GM21515 (cell line): ENCODE measurements around the gene MRGPRF.

Source experiments
- ATAC-seq: cut with Tn5 transposase; IDR thresholded peaks from one replicate; pipeline ENCODE4 v1.9.1; 2021; ENCODE audit not compliant: unreplicated experiment

The MRGPRF gene

DNA sequence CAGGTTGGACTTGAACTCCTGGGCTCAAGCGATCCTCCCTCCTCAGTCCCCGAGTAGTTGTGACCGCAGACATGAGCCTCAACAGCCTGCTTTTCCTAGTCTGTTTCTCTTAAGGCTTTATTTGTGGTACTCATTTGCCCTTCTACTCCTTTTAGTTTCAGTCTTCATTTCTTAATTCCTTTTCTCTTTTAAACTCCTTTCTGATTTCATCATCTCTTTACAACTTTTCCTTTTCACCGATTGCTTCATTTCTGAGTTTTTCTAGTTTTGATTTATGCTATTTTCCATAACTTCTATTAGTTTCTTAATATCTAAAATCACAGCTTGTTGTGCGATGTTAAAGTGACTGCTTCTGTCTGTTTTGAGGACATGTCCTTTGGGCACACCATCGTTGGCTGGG is 17.3 kb upstream of the MRGPRF start:
- ATAC-seq, result no peak

DNA sequence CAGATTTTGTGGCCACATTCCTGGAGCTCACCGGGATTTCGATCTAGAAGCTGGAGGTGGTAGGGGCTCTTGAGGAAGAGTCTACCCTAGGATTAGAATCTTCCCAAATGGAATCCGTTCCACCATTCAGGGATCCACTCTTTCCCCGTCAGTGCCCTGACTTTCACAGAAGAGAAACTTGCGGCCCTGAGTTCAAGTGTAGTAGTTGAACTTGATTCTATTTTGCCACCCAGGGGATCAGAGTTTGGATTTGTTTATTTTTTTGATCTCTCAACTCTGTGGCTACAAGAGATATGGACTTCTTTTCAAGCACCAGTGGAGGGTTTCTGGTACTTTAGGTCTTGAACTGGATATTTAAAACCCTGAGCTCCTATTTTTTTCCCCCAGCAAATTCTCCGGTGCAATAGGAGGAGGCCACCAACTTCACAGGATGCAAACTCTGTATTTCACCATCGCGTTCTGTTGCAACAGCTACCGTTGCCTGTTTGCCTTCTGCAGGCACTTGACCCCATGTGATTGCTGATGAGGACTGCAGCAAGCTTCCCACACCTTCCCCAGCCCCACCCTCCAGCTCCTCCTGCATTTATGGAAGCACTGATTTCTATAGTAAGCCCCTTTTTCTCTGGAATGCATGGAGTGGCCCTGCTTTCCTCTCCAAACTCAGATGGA is 14.8 kb upstream of the MRGPRF start:
- no peak for ATAC-seq

DNA sequence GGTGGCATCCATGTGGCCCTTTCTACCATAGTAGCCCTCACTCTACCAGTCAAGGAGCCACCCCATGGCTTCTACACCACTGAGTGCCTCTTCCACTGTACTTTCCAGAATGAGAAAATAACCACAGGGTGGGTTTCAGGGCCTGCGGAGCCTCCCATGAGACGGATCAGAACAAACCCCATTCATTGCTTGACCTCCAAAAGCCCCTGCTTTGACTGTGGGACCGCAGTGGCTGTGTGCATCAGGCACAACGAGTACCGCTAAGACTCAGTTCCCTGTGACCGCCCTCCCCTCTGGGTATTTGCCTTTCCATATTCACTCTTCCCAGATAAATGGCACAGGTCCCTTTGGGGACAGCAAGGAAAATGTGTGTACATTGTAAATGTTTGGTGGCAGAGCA is 11.5 kb upstream of the MRGPRF start:
- ATAC-seq, result no peak

DNA sequence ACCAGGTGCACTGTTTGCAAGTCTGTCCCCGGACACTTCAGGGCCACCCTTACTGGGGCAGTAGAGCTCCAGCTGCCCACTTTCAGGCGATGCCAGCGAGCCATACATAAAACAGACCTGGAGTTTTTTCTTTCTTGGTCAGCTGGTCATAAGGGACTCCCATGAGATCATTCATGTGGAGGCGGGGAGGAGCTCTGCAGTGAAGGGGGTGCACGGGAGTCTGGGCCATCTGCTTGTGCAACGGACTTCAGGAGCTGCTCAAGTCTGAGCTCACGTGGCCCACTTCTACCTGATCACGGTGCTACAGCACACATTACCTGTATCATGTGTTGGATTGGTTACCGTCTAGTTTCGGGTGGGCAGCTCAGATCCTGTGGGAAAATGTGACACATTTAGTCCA is 9.2 kb upstream of the MRGPRF start:
- ATAC-seq, result no peak

DNA sequence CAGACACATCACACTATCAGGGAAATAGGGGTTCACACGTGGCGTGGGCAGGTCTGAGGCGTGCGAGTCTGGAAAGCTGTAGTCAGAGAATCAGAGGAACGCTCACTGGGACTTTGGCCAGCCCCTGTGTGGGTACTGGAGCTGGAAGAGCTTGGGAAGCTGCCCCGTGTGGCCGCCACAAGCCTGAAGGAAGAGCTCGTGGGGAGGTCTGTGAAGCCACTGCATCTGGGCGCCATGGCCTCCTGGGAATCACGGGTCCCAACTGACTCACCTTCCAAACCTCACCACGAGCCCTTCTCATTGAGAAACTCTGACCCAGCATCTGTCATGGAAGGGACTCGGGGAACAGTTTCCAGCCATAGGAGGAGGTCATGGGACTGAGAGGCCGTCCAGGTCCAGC is 5.9 kb upstream of the MRGPRF start:
- no peak for ATAC-seq

DNA sequence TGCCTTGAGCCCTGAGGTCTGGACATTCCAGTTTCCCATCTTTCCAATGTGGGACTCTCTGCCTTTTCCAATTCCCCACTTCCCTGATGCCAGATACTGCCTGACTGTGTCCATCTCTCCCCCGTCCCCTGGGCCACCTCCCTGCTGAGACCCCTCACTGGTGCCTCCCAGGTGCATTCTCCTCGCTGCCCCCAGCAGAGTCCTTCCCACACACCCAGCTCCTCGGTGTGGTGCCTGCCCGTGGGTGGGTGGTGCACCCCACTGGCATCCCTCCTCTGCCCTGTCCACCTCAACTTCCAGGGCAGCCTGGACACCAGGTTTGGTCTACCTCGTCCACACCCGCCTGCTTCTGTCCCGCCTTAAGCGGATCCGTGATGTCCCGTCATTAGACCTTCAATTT is 4.9 kb upstream of the MRGPRF start:
- ATAC-seq, result no peak

DNA sequence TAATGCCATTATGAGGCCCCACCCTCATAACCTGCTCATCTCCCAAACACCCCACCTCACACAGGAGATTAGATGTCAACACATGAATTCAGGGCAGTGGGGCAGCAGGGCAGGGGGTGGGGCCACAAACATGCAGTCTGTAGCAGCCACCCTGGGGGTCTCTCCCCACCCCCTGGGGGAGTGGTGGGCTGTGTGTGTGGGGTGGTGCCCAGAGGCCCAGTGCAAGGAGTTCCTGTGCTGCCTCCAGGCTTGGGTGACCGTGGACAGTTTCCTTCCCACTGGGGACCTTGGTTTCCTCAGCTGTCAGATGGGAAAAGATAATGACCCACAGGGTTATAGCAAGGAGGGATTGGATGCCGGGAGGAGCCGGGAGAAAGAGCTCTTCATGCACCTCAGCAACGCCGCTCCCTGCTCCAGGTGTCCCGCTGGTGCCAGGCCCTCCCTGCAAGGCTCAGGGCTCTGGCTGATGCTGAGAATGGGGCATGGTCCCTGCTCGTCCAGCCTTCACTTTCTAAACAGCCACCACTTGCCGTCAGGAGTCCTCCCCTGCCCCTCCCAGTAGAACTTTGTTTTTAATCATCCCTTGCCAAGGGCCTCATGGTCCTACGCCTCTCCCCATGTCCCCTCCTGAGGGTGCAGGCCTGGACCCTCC is 2.0 kb upstream of the MRGPRF start:
- no peak for ATAC-seq

DNA sequence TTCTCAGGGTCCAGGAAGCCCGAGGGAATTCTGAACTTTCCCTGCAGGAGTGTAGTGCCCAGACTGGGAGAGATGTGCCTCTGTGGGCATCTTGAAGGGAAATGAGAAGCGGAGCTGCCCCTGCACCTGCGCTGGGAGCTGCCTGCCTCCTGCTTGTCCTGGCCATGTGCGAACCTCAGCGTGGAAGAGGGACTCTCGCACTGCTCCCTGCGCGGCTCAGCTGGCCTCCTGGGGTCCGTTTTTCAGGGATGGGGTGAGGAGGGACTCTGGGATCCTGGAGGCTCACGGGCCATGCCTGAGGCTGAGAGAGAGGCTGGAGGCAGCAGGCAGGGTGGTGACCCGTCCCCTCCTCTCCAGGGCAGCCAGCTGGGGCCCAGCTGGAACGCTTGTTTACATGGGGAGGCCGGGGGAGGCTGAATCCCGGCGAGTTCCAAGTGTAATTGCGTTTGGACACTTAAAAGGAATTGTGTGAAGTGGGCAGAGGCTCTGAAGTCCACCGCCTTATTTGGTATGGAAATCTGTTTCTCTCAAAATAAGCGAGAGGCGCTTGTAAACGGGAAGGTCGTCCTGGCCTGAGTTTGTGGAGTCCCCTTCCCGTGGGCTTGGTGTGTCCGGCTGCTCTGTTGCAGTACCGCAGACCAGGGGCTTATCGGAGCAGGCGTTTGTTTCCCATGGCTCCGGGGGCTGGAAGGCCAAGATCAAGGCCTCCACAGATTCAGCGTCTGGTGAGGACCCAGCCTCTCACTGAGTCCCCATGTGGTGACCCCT is 1.2 kb upstream of the MRGPRF start:
- ATAC-seq, result no peak

DNA sequence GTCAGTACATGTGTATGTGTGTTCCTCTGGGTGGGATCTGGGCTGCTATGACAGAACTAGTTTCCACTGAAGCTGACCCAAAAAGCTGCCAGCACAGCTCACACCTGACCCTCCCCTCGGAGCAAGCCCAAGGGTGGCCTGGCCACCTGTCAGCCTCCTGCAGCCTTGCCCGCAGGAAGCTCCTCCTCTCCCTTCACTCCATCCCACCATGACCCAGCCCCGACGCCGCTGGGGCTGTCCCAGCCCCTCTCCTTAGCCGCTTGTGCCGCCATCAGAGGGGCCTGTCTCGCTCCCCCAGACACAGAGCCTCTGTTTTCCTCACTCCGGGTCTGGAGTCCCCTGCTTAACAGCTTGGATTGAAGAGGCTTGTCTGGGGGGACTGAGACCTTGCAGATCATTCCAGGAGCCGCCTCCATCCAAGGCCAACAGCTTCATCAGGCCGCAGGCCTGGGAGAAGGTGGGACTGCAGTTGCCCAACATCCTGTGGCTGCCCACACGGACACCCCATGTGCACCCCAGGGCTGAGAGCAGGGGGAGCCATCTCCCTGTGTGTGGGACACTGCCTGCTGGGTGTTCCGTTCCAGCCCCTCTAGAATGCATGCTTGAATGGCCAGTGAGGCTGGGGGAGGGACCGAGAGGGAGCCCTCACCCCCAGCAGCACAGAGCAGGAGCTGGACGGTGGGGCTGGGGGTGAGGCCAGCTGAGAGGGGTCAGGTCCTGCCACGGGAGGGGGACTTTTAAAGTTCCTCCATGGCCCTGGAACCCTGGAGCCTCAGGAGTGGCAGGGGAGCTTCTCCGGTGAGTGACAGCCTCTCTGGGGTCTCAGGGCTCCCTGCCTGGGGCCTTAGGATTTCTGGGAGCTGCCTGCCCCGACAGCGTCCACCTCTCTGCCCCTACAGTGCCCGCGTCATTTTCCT is 696 bp downstream of the MRGPRF start:
- ATAC-seq, result no peak

DNA sequence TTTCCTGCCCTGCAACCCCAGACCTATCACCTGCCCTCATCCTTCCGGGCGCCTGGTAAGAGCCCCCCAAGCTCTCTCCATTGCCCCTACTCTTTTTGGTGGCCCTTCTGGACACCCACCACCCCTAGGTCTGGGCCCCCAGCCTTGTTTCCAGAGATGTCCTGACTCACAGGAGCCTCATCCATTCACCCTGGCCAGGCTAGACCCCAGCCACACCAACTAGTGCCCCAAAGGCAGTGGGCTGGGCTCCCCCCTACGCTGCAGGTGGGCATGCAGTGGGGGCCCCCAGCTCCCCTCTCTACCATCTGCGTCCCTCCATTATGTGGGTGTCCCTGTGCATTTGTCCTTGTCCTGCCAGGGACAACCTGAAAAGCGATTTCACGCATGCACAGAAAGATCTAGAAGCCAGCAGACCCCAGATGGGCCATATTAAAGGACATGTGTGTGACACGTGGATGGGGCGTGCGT is 1.4 kb downstream of the MRGPRF start:
- no peak for ATAC-seq

DNA sequence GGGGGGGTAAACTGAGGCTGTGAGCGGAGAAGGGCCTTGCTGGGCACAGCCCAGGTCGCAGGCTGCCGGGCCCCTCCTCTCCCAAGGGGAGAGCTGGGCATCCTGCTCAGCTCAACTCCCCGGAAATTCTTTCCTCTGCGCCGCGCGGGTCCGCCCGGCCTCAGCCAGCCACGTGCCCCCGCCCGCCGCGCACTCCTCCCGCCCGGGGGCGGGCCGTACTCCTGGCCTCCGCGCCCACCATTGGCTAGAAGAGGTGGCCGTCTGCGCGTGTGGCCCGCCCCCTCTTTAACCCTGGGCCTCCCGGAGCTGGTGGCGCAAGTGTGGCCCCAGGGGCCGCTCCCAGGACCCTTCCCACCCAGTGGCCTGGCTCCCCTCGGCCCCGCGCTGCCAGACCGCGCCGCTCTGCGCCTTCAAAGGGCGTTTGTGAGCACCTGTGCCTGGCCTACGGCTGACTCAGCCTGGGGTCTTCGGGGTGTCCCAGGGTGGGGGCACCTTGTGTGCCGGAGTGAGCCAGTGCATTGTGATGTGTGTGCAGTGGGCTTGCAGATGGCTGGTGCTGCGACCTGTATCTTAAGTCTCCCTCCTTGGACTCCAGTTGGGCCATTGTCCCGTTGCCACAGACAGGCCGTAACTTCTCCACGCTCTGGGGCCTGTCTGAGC is 2.0 kb downstream of the MRGPRF start:
- no peak for ATAC-seq

DNA sequence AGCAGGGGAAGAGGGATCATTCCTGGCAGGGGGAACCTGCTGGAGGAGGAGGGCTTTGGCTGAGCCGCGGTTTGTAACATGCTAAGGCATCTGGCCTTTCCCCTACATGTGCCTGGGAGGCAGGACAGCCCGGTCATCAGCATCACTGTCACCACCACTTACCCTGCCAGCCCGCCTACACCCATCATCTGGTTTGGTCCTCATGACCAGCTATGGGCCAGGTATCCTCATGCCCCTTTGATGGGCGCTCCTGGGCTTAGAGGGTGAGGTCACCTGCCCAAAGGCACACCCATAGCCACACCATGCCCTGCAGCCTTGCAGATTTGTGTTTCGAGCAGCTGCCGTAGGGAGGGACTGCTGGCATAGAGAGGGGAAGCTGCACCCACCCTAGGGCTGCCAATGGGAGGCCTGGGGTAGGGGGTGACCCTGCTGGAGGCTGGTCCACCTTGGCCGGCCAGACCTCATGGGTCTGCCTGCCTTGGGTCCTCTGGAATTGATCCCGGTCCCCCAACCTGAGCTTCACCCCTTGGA is 2.6 kb downstream of the MRGPRF start:
- ATAC-seq, result no peak

DNA sequence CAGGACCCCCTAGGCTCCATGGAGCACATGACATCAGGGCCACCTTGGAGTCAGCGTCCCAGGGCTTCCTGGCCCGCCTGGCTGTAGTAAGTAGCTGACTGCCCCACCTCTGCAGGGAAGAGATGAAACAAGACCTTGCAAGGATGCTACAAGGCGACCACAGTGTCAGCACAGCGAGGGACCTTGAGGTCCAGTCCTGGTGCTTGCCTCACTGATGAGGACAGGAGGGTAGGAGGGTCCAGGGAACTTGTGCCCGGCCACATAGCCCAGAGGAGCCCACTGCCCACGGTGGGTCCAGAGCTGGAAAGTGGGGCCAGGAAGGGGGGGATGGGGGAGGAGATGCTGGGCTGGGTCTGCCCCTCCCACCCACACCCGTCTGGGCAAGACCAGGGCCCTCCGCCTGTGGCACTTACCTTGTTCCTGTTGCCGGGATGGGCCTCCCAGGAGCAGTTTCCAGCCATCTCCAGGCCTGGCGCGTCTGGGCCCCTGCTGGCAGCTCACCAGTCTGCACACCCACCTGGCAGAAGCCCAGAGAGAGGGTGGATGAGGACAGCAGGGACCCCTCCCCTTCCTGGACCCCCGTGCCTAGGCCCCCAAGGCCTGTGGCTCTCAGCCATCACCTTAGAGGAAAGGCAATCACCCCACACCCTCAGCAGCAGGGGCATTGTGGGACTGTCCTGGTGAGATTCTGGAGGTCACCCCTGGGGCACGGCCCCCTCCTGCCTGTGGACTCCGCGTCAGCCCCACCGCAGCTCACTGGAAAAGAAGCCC is 3.4 kb downstream of the MRGPRF start:
- ATAC-seq, result no peak

DNA sequence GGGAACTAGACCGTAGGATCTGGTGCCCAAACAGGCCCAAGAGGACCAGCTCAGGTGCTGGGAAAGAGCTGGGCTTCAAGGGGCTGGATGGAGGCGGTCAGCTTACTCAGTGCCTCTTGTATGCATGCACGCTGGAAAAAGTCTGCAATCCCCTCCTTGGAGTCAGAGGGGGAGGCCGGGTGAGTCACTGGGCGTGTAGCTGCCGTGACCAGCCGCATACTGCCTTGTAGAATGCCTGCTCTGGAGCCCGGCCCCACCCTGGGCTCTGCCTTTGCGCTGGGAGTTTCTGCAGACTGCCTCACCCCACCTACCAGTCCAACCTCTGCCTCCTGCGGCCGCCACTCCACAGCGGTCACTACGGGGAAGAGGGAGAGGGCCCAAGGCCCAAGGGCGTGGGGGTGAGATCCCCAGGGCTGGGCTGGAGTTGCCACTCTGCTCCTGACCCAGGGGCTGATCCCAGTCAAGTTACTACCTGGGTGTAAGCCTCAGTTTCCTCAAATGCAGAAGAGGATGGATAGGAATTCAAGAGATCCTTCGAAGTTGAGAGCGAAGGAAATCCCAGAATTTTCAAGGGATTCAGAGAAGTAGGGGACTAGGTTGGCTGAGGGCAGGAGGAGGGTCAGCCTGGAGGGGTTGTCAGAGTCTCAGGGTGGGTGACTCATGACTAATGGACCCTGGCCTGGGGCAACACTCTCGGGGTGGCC is 4.2 kb downstream of the MRGPRF start:
- no peak for ATAC-seq

DNA sequence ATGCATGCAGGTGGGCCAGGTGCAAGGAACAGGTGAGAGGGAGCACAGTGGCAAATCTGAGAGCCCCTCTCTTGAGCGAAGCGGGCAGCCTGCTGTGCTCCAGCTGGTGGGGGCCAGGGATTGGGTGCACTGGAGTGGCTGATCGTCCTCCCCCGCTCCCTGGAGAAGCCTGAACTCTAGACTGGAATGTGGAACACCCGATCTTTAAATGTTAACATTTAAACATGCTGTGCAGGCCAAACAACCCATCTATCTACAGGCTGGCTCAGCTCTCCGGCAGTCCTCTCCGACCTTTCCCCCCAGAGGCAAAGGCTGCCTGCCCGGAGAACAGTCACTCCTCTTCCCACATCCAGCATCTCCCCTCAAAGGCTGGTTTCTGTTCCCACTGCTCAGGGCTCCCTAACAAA is 5.1 kb downstream of the MRGPRF start:
- ATAC-seq, result no peak

DNA sequence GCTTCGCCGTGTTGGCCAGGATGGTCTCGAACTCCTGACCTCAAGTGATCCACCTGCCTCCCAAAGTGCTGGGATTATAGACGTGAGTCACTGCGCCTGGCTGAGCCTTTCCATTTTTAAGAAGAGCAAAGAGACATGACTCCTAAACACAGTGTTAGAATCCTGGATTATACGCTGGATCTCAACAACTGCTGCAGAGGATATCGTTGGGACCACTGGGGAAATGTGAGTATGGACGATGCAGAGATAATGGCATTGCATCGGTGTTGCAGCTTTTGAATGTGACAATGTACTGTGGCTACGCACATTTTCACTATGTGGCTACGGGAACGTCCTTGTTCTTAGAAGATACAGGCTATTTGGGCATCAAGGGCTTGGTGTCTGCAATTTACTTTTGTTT is 6.2 kb downstream of the MRGPRF start:
- ATAC-seq, result no peak

DNA sequence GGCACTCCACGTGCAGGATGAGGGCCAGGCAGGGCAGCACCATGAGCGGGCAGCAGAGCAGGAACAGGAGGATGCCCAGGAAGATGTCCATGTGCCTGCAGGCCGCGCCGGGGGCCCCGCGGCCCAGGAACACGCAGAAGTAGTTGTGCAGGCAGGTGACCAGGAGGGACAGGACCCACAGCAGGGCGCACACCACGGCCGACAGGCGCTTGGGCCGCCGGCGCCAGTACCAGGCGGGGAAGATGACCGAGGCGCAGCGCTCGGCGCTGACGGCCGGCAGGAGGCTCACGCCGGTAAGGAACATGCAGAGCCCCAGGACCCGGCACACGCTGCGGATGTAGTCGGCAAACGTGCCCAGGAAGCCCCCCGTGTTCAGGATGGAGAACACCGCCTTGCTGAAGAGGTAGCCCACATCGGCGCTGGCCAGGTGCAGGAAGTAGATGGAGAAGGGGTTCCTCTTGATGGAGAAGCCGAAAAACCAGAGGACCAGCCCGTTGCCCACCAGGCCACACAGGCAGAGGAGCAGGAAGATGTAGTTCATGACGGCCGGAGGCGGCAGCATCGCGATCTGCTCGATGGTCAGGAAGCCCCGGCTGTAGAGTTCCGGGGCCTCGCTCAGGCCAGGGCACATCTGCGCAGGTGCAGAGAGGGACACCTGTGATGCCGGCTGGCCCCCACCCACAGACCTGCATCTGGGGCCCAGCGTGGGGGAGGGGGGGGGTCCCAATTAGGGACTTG is 7.2 kb downstream of the MRGPRF start:
- ATAC-seq, result no peak

DNA sequence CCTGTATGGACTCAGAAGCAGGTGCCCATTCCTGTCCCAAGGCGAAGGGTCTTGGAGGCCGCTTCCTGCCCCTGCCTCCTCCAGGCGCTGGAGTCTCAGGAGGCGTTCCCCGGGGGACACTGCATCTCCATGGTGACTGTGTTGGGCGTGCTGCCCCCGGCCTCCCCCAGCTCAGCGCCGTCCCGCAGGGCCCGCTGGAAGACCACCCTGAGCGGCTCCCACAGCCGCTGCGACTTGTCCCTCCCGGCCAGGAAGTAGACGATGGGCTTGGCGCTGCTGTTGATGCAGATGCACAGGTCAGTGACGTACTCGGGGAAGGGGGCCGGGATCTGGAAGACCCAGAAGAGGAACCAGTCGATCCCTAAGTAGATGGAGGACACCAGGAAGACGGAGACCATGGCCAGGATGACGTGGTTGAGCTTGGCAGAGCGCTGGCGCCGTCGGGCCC is 7.8 kb downstream of the MRGPRF start:
- no peak for ATAC-seq
